Fibroblast of upper back skin (primary cell): Measurements from ENCODE around the gene MPDZ.
A peak's percentile ranks its signal among the peaks of the same experiment; 100 is the strongest.

ENCODE experiments used
- DNase-seq: peaks from one replicate; pipeline ENCODE4 v3.0.0-alpha.2; 2013

The MPDZ gene

GRCh38 chr9:13174906-13175639 is 104.4 kb downstream of the MPDZ start:
- no peak for DNase-seq

- no peak for DNase-seq
These were observed 105.9 kb downstream of the MPDZ start for GRCh38 chr9:13173553-13173952.

- DNase-seq, result peak; percentile 8
These were observed 108.2 kb downstream of the MPDZ start for GRCh38 chr9:13171261-13171660.

- no peak for DNase-seq
These were observed 112.5 kb downstream of the MPDZ start for GRCh38 chr9:13166996-13167395.

- DNase-seq, result no peak
These were observed 113.5 kb downstream of the MPDZ start for GRCh38 chr9:13165956-13166355.

GRCh38 chr9:13165236-13165945 is 114.1 kb downstream of the MPDZ start:
- DNase-seq, result no peak

- DNase-seq, result no peak
These were observed 115.5 kb downstream of the MPDZ start for GRCh38 chr9:13163946-13164345.

- DNase-seq, result no peak
These were observed 116.2 kb downstream of the MPDZ start for GRCh38 chr9:13163287-13163686.

GRCh38 chr9:13160051-13160450 is 119.4 kb downstream of the MPDZ start:
- DNase-seq, result peak; percentile 3

- DNase-seq, result no peak
These were observed 120.5 kb downstream of the MPDZ start for GRCh38 chr9:13158986-13159385.

- DNase-seq, result no peak
These were observed 128.0 kb downstream of the MPDZ start for GRCh38 chr9:13151489-13151888.

GRCh38 chr9:13149454-13149853 is 130.0 kb downstream of the MPDZ start:
- no peak for DNase-seq

- peak; percentile 17 for DNase-seq
These were observed 132.7 kb downstream of the MPDZ start for GRCh38 chr9:13146840-13147239.

GRCh38 chr9:13145340-13145739 is 134.2 kb downstream of the MPDZ start:
- no peak for DNase-seq

- no peak for DNase-seq
These were observed 135.2 kb downstream of the MPDZ start for GRCh38 chr9:13144166-13144775.

GRCh38 chr9:13143281-13143680 is 136.2 kb downstream of the MPDZ start:
- DNase-seq, result no peak

- no peak for DNase-seq
These were observed 136.7 kb downstream of the MPDZ start for GRCh38 chr9:13142776-13143175.

GRCh38 chr9:13141629-13142028 is 137.9 kb downstream of the MPDZ start:
- peak; percentile 17 for DNase-seq

GRCh38 chr9:13140843-13141592 is 138.5 kb downstream of the MPDZ start:
- peak; percentile 1 for DNase-seq

GRCh38 chr9:13139641-13140171 is 139.8 kb downstream of the MPDZ start:
- DNase-seq, result peak; percentile 87

- no peak for DNase-seq
These were observed 142.1 kb downstream of the MPDZ start for GRCh38 chr9:13137426-13137825.

- no peak for DNase-seq
These were observed 147.5 kb downstream of the MPDZ start for GRCh38 chr9:13131991-13132390.

- no peak for DNase-seq
These were observed 148.1 kb downstream of the MPDZ start for GRCh38 chr9:13131416-13131815.
